GM12865 (cell line): ENCODE measurements around the gene GALNTL6.

Experiments
- DNase-seq: peaks from one replicate; pipeline ENCODE4 v3.0.0; 2010; ENCODE audit warnings: low read depth
- H3K4me3 ChIP-seq: 2 replicates; pipeline ENCODE4 v1.5.1; 2011; ENCODE audit warnings: mild to moderate bottlenecking, low read depth, low read length, control low read depth
- CTCF ChIP-seq: IDR thresholded peaks from 2 replicates; pipeline ENCODE4 v1.5.1; 2011; ENCODE audit warnings: low read length, control low read depth, low read depth, inconsistent platforms; ENCODE audit not compliant: insufficient read depth; ENCODE audit errors: missing control alignments

The GALNTL6 gene

GRCh38 chr4:172153719-172154118 is 340.5 kb downstream of the GALNTL6 start:
- H3K4me3 ChIP-seq: no peak overlapping the region
- DNase-seq: no peak
- TF ChIP-seq CTCF: no peak

GRCh38 chr4:172155838-172156345 is 342.7 kb downstream of the GALNTL6 start:
- TF ChIP-seq CTCF: no peak
- DNase-seq: no peak
- no peak overlapping the region for H3K4me3 ChIP-seq

DNA sequence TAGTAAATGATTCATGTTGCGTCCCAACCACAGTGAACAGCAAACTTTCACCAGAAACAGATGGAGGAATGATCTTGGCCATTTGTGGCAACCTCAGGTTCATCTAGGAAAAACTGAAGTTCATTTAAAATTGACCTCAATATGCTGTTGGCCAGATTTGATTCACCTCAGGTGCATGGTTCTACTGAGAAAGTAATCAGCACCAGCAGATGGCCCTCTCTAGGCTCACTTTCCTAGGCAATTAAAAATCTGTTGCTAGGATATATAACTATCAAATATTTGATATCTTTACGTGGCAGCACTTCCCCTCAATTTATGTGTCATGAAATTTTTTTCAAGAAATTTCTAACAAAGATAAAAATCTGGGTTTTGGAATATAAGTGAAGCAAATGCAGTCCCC is 344.7 kb downstream of the GALNTL6 start:
- DNase-seq: no peak
- H3K4me3 ChIP-seq: no peak overlapping the region
- TF ChIP-seq CTCF: no peak

DNA sequence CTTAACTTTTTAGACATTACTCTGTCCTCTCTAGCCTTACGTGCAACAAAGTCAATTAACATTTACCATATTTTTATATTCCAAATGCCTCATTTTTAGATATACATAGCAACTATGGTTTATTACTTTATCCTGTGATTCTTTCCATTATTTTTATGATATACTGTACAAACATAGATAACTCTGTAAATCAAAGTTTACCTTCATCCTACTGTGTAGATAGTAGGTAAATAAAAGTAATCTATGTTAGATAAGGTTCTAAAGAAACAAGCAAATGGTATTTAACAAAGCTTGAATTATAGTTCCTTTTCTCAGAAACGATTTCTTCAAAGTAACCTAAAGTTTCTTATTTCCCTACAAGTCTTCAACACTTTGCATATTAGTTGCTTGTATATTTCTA is 350.0 kb downstream of the GALNTL6 start:
- H3K4me3 ChIP-seq: no peak overlapping the region
- no peak for TF ChIP-seq CTCF
- DNase-seq: no peak

GRCh38 chr4:172168888-172169287 is 355.7 kb downstream of the GALNTL6 start:
- H3K4me3 ChIP-seq: no peak overlapping the region

DNA sequence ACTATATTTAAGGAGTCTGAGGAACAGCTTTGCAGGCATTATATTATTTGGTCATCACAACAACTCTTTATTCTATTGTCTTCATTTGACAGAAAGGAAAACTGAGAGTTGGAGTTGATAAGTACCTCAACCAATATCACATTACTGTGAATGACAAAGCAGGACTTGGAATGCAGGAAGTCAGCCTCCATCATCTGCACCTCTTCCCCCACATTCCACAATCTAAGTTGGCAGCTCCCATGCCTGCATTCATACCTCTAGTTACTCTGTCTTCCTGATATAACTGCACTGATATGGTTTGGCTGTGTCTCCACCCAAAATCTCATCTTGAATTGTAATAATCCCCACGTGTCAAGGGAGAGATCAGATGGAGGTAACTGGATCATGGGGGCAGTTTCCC is 356.7 kb downstream of the GALNTL6 start:
- no peak for TF ChIP-seq CTCF
- H3K4me3 ChIP-seq: no peak overlapping the region
- no peak for DNase-seq

More at GRCh38 chr4:172168888-172169287, 355.7 kb downstream of the GALNTL6 start:
- no peak for TF ChIP-seq CTCF
- DNase-seq: no peak

- no peak for DNase-seq
- TF ChIP-seq CTCF: no peak
- H3K4me3 ChIP-seq: no peak overlapping the region
Observed at GRCh38 chr4:172173206-172173605, 360.0 kb downstream of the GALNTL6 start.
